ENCODE data around the gene DHRS4.

The DHRS4 gene

DNA sequence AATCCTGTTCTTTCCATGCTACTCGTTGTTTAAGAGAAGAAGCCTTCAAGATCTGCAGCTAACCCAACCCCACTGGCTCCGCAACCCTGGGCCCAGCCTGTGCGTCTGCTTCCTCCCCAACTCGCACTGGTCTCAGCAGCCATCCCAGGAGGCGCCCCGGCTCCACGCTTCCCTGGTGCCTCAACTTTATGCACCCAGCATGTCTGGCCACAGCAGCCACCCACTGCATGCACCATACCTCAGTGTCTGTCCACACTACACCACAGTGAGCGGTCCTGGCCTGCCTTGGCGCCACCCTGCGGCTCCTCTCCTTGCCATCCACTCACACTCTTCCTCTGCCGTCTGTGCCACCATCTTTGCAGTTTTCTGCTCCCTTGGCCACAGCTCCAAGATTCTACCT is 27.0 kb upstream of the DHRS4 start:
- TF ChIP-seq, protein P1, sequence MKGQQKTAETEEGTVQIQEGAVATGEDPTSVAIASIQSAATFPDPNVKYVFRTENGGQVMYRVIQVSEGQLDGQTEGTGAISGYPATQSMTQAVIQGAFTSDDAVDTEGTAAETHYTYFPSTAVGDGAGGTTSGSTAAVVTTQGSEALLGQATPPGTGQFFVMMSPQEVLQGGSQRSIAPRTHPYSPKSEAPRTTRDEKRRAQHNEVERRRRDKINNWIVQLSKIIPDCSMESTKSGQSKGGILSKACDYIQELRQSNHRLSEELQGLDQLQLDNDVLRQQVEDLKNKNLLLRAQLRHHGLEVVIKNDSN (IDR thresholded peaks at IDR 0.05), result no peak
- TF ChIP-seq TEAD4 (IDR thresholded peaks at IDR 0.05) (no peak), TCF12 (IDR thresholded peaks at IDR 0.05; ENCODE audit: low read depth) (no peak), EP300 (IDR thresholded peaks at IDR 0.05; ENCODE audit: borderline replicate concordance) (no peak), CEBPB (IDR thresholded peaks at IDR 0.05) (no peak), TAF1 (IDR thresholded peaks at IDR 0.05; ENCODE audit: low read depth) (no peak), YY1 (IDR thresholded peaks at IDR 0.05; ENCODE audit: low read depth) (no peak), NFIC (IDR thresholded peaks at IDR 0.05) (no peak), ZBTB7A (IDR thresholded peaks at IDR 0.05; ENCODE audit: low read depth) (no peak), CREB1 (IDR thresholded peaks at IDR 0.05; ENCODE audit: low read depth) (no peak), FOXM1 (IDR thresholded peaks at IDR 0.05; ENCODE audit: borderline replicate concordance, low read depth) (no peak), EGR1 (IDR thresholded peaks at IDR 0.05) (no peak), RAD21 (IDR thresholded peaks at IDR 0.05; ENCODE audit: low read depth) (no peak)
- TF ChIP-seq, protein P2, sequence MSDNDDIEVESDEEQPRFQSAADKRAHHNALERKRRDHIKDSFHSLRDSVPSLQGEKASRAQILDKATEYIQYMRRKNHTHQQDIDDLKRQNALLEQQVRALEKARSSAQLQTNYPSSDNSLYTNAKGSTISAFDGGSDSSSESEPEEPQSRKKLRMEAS (IDR thresholded peaks at IDR 0.05), result no peak
- TF ChIP-seq, protein P3, sequence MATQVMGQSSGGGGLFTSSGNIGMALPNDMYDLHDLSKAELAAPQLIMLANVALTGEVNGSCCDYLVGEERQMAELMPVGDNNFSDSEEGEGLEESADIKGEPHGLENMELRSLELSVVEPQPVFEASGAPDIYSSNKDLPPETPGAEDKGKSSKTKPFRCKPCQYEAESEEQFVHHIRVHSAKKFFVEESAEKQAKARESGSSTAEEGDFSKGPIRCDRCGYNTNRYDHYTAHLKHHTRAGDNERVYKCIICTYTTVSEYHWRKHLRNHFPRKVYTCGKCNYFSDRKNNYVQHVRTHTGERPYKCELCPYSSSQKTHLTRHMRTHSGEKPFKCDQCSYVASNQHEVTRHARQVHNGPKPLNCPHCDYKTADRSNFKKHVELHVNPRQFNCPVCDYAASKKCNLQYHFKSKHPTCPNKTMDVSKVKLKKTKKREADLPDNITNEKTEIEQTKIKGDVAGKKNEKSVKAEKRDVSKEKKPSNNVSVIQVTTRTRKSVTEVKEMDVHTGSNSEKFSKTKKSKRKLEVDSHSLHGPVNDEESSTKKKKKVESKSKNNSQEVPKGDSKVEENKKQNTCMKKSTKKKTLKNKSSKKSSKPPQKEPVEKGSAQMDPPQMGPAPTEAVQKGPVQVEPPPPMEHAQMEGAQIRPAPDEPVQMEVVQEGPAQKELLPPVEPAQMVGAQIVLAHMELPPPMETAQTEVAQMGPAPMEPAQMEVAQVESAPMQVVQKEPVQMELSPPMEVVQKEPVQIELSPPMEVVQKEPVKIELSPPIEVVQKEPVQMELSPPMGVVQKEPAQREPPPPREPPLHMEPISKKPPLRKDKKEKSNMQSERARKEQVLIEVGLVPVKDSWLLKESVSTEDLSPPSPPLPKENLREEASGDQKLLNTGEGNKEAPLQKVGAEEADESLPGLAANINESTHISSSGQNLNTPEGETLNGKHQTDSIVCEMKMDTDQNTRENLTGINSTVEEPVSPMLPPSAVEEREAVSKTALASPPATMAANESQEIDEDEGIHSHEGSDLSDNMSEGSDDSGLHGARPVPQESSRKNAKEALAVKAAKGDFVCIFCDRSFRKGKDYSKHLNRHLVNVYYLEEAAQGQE (IDR thresholded peaks at IDR 0.05; ENCODE audit: low read depth), result no peak

DNA sequence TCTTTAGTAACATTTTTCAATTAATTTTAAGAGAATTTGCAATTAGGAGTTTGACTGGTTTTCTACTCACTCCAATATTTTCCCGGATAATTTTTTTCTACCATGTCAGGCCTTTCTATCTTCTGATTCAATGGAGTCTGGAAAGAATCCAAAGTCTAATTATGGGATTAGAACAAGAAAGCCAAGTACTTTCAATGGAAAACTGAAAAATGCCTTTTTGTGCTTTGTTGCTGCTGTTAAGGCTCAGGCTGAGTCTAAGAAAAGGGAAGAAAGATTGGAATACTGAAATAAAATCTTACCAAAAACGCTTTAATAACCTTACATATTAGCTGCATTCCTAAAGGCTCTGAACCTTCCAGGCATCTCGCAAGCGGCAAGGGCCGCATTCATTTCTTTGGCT is 24.4 kb upstream of the DHRS4 start:
- TF ChIP-seq ZBTB7A (IDR thresholded peaks at IDR 0.05; ENCODE audit: low read depth), result no peak
- TF ChIP-seq, protein P3 (IDR thresholded peaks at IDR 0.05; ENCODE audit: low read depth), result no peak
- TF ChIP-seq RAD21 (IDR thresholded peaks at IDR 0.05; ENCODE audit: low read depth), result no peak
- TF ChIP-seq, protein P1 (IDR thresholded peaks at IDR 0.05), result no peak
- no peak for TF ChIP-seq TEAD4 (IDR thresholded peaks at IDR 0.05)
- no peak for TF ChIP-seq EP300 (IDR thresholded peaks at IDR 0.05; ENCODE audit: borderline replicate concordance)
- no peak for TF ChIP-seq NFIC (IDR thresholded peaks at IDR 0.05)
- TF ChIP-seq EGR1 (IDR thresholded peaks at IDR 0.05), result no peak
- no peak for TF ChIP-seq FOXM1 (IDR thresholded peaks at IDR 0.05; ENCODE audit: borderline replicate concordance, low read depth)

DNA sequence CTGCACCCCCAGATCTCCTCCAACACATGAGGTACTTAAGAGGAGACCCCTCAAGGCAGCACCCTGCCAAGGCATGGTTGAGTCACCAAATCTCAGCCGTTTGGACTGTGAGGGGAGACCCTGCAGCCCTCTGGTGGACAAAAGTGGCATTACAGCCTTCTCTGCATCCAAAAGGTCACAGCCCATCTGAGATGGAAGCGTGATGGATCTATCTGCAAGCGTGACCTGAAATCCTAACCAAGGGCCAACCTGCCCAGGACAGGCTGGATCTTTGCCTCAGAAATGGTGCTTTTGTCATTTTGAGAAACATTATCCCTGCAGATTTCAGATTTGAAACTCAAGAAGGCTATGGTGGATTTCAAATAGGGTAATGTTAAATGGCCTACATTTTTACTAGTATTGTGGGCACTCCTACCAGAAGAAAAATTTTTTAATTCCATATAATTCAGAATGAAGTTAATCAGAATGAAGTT is 23.7 kb upstream of the DHRS4 start:
- TF ChIP-seq FOXM1 (IDR thresholded peaks at IDR 0.05; ENCODE audit: borderline replicate concordance, low read depth) (no peak), RAD21 (IDR thresholded peaks at IDR 0.05; ENCODE audit: low read depth) (peak; percentile 68)

DNA sequence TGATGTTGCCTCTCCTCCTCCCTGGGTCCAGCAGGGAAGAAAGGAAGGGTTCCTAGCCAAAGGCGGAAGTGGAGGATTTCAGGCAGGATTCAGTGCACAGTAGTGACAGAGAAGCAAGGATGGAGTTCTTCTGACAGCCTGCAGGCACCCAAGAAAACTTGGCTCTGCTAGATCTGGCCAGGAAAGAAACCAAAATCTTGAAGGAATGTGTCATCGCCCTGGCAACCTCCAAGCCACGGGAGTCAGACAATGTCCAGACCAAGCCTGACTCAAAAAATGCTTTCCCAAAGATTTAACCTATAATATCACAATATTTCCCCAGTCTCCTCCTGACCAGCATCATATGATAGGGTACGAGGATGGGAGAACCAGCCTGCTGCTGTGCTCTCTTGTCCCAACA is 22.8 kb upstream of the DHRS4 start:
- TF ChIP-seq, protein P1 (IDR thresholded peaks at IDR 0.05), result no peak
- TF ChIP-seq RAD21 (IDR thresholded peaks at IDR 0.05; ENCODE audit: low read depth), result no peak
- TF ChIP-seq FOXM1 (IDR thresholded peaks at IDR 0.05; ENCODE audit: borderline replicate concordance, low read depth), result no peak
- TF ChIP-seq ZBTB7A (IDR thresholded peaks at IDR 0.05; ENCODE audit: low read depth), result no peak
- no peak for TF ChIP-seq EGR1 (IDR thresholded peaks at IDR 0.05)
- no peak for TF ChIP-seq TAF1 (IDR thresholded peaks at IDR 0.05; ENCODE audit: low read depth)
- TF ChIP-seq, protein P2 (IDR thresholded peaks at IDR 0.05), result no peak
- TF ChIP-seq NFIC (IDR thresholded peaks at IDR 0.05), result no peak
- TF ChIP-seq CEBPB (IDR thresholded peaks at IDR 0.05), result no peak
- no peak for TF ChIP-seq TEAD4 (IDR thresholded peaks at IDR 0.05)
- no peak for TF ChIP-seq CREB1 (IDR thresholded peaks at IDR 0.05; ENCODE audit: low read depth)

DNA sequence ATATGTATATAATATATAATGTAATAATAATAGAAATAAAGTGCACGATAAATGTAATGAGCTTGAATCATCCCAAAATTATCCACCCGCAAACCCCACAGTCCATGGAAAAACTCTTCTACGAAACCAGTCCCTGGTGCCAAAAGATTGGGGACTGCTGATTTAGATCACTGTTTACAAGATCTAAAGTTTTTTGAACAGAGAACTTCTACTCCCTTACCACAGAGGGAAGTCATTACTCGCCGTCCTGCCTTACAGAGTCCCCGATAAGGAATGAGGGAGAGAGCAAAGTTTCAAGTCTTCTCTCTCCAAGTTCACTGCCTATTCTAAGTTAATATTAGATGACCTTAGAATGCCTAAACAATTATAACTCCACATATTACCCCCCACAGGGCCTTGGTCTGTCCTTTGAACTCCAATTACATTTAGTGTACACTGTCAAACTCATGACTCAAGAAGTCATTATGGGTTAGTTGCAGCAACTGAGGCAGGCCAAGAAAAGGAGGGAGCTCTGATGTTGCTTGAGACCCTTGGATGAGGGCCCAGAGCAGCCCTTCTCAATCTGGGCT is 21.8 kb upstream of the DHRS4 start:
- no peak for TF ChIP-seq CEBPB (IDR thresholded peaks at IDR 0.05)
- TF ChIP-seq EP300 (IDR thresholded peaks at IDR 0.05; ENCODE audit: borderline replicate concordance), result no peak
- TF ChIP-seq TAF1 (IDR thresholded peaks at IDR 0.05; ENCODE audit: low read depth), result no peak
- TF ChIP-seq RAD21 (IDR thresholded peaks at IDR 0.05; ENCODE audit: low read depth), result no peak
- TF ChIP-seq ZBTB7A (IDR thresholded peaks at IDR 0.05; ENCODE audit: low read depth), result no peak
- no peak for TF ChIP-seq CREB1 (IDR thresholded peaks at IDR 0.05; ENCODE audit: low read depth)
- TF ChIP-seq YY1 (IDR thresholded peaks at IDR 0.05; ENCODE audit: low read depth), result no peak
- TF ChIP-seq NFIC (IDR thresholded peaks at IDR 0.05), result no peak
- no peak for TF ChIP-seq FOXM1 (IDR thresholded peaks at IDR 0.05; ENCODE audit: borderline replicate concordance, low read depth)

All from Ishikawa (cell line).